HepG2 (cell line): ENCODE data around the gene ADAMTS2. TPM values are rescaled to one million over a fixed set of nuclear protein-coding genes. Genes with fewer than 3 reads are reported as not detected.

ENCODE experiments used
- AKAP8 ChIP-seq: sonication (generic); formaldehyde crosslinking; IDR thresholded peaks from 2 replicates; pipeline ENCODE4 v1.5.1; 2020; ENCODE audit warnings: mild to moderate bottlenecking, missing genetic modification reagents
- CREM ChIP-seq, 2 experiments: sonication (generic) in 1 of 2; formaldehyde crosslinking in 1 of 2; IDR thresholded peaks; 2 replicates each; pipeline versions ENCODE4 v1.4.0 to v1.6.1; 2016 to 2020; ENCODE audit warnings: antibody characterized with exemption in 1 of 2, mild to moderate bottlenecking in 1 of 2, missing genetic modification reagents in 1 of 2
- GATAD1 ChIP-seq: IDR thresholded peaks from 2 replicates; pipeline ENCODE4 v1.6.1; 2016; ENCODE audit warnings: missing genetic modification reagents, missing compliant biosample characterization
- HNRNPUL1 ChIP-seq: fragments of 200-400 bp; formaldehyde crosslinking; IDR thresholded peaks from 2 replicates; pipeline ENCODE4 v1.6.1; 2017; ENCODE audit warnings: low read depth, mild to moderate bottlenecking, low read length, moderate library complexity
- KLF13 ChIP-seq: sonication (generic); formaldehyde crosslinking; IDR thresholded peaks from 2 replicates; pipeline ENCODE4 v1.4.0; 2020; ENCODE audit warnings: mild to moderate bottlenecking, missing genetic modification reagents
- MZF1 ChIP-seq: sonication (generic); formaldehyde crosslinking; IDR thresholded peaks from 2 replicates; pipeline ENCODE4 v1.8.1; 2023; ENCODE audit warnings: mild to moderate bottlenecking, missing genetic modification reagents, borderline replicate concordance
- NBN ChIP-seq: fragments of 450-650 bp; conservative IDR thresholded peaks from 2 replicates; pipeline ENCODE4 v1.6.1; 2017
- SIX4 ChIP-seq: sonication (generic); formaldehyde crosslinking; IDR thresholded peaks from 2 replicates; pipeline ENCODE4 v1.4.0; 2020; ENCODE audit warnings: missing genetic modification reagents
- TBP ChIP-seq: sonication (generic); formaldehyde crosslinking; IDR thresholded peaks from 2 replicates; pipeline ENCODE4 v1.5.0; 2020; ENCODE audit warnings: missing genetic modification reagents
- ZBTB38 ChIP-seq: sonication (generic); formaldehyde crosslinking; IDR thresholded peaks from 2 replicates; pipeline ENCODE4 v1.5.1; 2020; ENCODE audit warnings: mild to moderate bottlenecking, missing genetic modification reagents
- ZMYM4 ChIP-seq: sonication (generic); formaldehyde crosslinking; IDR thresholded peaks from 2 replicates; pipeline ENCODE4 v1.8.1; 2023; ENCODE audit warnings: mild to moderate bottlenecking, missing genetic modification reagents
- ZNF101 ChIP-seq: sonication (generic); formaldehyde crosslinking; IDR thresholded peaks from 2 replicates; pipeline ENCODE4 v1.4.0; 2020; ENCODE audit warnings: mild to moderate bottlenecking, low read depth, missing genetic modification reagents, borderline replicate concordance
- ZNF136 ChIP-seq: sonication (generic); formaldehyde crosslinking; IDR thresholded peaks from 2 replicates; pipeline ENCODE4 v1.8.1; 2022; ENCODE audit warnings: low read depth, mild to moderate bottlenecking, moderate library complexity, missing genetic modification reagents
- ZNF326 ChIP-seq: sonication (generic); formaldehyde crosslinking; IDR thresholded peaks from 2 replicates; pipeline ENCODE4 v1.4.0; 2020; ENCODE audit warnings: missing genetic modification reagents, borderline replicate concordance
- ZNF564 ChIP-seq: sonication (generic); formaldehyde crosslinking; IDR thresholded peaks from 2 replicates; pipeline ENCODE4 v1.8.1; 2023; ENCODE audit warnings: mild to moderate bottlenecking, missing genetic modification reagents
- ZNF724P ChIP-seq: sonication (generic); formaldehyde crosslinking; IDR thresholded peaks from 2 replicates; pipeline ENCODE4 v1.8.0; 2022; ENCODE audit warnings: missing genetic modification reagents, borderline replicate concordance
- polyA plus RNA-seq, 8 experiments: library from polyadenylated mRNA; depleted of rRNA in 3 of 8; stranded (reverse) in 7 of 8; unstranded in 1 of 8; fragments of >200 nt; fragmentation: Illumina TruSeq in 4 of 8; extraction: Trizol in 4 of 8; gene quantifications; 2 replicates each; pipeline versions ENCODE4 v1.2.1 to v1.2.3, GENCODE V29; 2011 to 2016; ENCODE audit warnings: low read depth in 4 of 8, missing spikeins in 1 of 8, mixed read lengths in 1 of 8; ENCODE audit not compliant: insufficient read depth in 1 of 8
- total RNA-seq, 5 experiments: library from RNA; depleted of rRNA; stranded (reverse); fragments of >200 nt; fragmentation: Illumina TruSeq; extraction: Trizol; gene quantifications; 2 replicates each; pipeline ENCODE4 v1.2.3, GENCODE V29; 2016; ENCODE audit warnings: low read depth in 1 of 5
- TF ChIP-seq, protein P1 (sequence below): sonication (generic); formaldehyde crosslinking; IDR thresholded peaks from 2 replicates; pipeline ENCODE4 v1.4.0; 2020; ENCODE audit warnings: low read depth, missing genetic modification reagents
- TF ChIP-seq, protein P2 (sequence below): sonication (generic); formaldehyde crosslinking; IDR thresholded peaks from 2 replicates; pipeline ENCODE4 v1.5.1; 2020; ENCODE audit warnings: mild to moderate bottlenecking, missing genetic modification reagents, moderate library complexity
- TF ChIP-seq, protein P3 (sequence below): sonication (generic); formaldehyde crosslinking; IDR thresholded peaks from 2 replicates; pipeline ENCODE4 v1.8.0; 2022; ENCODE audit warnings: mild to moderate bottlenecking, missing genetic modification reagents, moderate library complexity
- TF ChIP-seq, protein P4 (sequence below): sonication (generic); formaldehyde crosslinking; IDR thresholded peaks from 2 replicates; pipeline ENCODE4 v1.5.1; 2020; ENCODE audit warnings: missing genetic modification reagents, mild to moderate bottlenecking, borderline replicate concordance

The ADAMTS2 gene
- total and polyA plus RNA-seq, 2 of the 13 experiments (the other 11 are each of a cell fraction or from before 2014, with no cell fraction given), result 0.24 to 3.5 TPM

DNA sequence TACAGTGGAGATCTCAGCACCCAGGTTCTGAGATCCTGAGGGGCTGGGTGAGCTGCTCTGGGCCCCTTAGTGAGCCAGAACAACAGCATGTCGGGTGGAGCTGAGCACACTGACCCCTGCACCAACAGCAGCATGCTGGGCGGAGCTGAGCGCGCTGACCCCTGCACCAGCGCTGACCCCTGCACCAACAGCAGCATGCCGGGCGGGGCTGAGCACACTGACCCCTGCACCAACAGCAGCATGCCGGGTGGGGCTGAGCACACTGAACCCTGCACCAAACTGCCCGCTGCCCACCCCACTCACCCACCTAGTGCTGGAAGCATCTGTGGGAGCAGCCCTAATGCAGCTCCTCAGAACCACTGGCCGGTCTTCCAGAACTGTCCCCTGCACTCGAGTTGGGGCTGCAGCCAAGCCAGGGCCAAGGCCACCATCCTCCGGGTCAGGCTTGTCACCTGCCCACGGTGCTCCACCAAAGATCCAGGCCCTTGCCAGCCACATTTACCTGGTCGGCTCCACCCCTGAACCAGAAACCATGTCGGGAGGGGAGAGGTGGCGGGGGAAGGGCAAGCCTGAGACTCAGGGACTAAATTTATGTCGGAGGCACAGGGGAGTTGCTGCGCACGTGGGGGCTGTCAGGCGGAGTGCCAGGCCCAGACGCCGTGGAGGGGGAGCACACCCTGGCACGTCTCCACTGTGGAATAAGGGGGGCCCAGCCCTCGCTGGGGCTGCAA, 80.3 kb downstream of the ADAMTS2 start (continued):
- TF ChIP-seq, protein P1, sequence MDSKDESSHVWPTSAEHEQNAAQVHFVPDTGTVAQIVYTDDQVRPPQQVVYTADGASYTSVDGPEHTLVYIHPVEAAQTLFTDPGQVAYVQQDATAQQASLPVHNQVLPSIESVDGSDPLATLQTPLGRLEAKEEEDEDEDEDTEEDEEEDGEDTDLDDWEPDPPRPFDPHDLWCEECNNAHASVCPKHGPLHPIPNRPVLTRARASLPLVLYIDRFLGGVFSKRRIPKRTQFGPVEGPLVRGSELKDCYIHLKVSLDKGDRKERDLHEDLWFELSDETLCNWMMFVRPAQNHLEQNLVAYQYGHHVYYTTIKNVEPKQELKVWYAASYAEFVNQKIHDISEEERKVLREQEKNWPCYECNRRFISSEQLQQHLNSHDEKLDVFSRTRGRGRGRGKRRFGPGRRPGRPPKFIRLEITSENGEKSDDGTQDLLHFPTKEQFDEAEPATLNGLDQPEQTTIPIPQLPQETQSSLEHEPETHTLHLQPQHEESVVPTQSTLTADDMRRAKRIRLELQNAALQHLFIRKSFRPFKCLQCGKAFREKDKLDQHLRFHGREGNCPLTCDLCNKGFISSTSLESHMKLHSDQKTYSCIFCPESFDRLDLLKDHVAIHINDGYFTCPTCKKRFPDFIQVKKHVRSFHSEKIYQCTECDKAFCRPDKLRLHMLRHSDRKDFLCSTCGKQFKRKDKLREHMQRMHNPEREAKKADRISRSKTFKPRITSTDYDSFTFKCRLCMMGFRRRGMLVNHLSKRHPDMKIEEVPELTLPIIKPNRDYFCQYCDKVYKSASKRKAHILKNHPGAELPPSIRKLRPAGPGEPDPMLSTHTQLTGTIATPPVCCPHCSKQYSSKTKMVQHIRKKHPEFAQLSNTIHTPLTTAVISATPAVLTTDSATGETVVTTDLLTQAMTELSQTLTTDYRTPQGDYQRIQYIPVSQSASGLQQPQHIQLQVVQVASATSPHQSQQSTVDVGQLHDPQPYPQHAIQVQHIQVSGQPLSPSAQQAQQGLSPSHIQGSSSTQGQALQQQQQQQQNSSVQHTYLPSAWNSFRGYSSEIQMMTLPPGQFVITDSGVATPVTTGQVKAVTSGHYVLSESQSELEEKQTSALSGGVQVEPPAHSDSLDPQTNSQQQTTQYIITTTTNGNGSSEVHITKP (CRISPR knock-in tag), result no peak
- TF ChIP-seq CREM (IDR thresholded peaks at IDR 0.05) (no peak), CREM (CRISPR knock-in tag; IDR thresholded peaks at IDR 0.05) (no peak), TBP (CRISPR knock-in tag) (no peak), ZNF101 (no peak), ZBTB38 (0 out of 2 replicates have a peak, but pooled peaks have one; percentile 72), SIX4 (CRISPR knock-in tag) (no peak), ZNF564 (CRISPR knock-in tag) (peak; percentile 67; the same call in 1 of the 2 replicates), AKAP8 (CRISPR knock-in tag) (0 out of 2 replicates have a peak, but pooled peaks have one; percentile 73), ZMYM4 (CRISPR knock-in tag) (no peak), KLF13 (CRISPR knock-in tag) (no peak), ZNF326 (CRISPR knock-in tag) (no peak), HNRNPUL1 (no peak), ZNF724P (no peak), GATAD1 (0 out of 2 replicates have a peak, but pooled peaks have one; percentile 23), ZNF136 (CRISPR knock-in tag) (0 out of 2 replicates have a peak, but pooled peaks have one; percentile 31), MZF1 (CRISPR knock-in tag) (no peak), NBN (no peak)
- TF ChIP-seq, protein P2, sequence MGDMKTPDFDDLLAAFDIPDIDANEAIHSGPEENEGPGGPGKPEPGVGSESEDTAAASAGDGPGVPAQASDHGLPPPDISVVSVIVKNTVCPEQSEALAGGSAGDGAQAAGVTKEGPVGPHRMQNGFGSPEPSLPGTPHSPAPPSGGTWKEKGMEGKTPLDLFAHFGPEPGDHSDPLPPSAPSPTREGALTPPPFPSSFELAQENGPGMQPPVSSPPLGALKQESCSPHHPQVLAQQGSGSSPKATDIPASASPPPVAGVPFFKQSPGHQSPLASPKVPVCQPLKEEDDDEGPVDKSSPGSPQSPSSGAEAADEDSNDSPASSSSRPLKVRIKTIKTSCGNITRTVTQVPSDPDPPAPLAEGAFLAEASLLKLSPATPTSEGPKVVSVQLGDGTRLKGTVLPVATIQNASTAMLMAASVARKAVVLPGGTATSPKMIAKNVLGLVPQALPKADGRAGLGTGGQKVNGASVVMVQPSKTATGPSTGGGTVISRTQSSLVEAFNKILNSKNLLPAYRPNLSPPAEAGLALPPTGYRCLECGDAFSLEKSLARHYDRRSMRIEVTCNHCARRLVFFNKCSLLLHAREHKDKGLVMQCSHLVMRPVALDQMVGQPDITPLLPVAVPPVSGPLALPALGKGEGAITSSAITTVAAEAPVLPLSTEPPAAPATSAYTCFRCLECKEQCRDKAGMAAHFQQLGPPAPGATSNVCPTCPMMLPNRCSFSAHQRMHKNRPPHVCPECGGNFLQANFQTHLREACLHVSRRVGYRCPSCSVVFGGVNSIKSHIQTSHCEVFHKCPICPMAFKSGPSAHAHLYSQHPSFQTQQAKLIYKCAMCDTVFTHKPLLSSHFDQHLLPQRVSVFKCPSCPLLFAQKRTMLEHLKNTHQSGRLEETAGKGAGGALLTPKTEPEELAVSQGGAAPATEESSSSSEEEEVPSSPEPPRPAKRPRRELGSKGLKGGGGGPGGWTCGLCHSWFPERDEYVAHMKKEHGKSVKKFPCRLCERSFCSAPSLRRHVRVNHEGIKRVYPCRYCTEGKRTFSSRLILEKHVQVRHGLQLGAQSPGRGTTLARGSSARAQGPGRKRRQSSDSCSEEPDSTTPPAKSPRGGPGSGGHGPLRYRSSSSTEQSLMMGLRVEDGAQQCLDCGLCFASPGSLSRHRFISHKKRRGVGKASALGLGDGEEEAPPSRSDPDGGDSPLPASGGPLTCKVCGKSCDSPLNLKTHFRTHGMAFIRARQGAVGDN (CRISPR knock-in tag), result peak; percentile 89
- TF ChIP-seq, protein P3, sequence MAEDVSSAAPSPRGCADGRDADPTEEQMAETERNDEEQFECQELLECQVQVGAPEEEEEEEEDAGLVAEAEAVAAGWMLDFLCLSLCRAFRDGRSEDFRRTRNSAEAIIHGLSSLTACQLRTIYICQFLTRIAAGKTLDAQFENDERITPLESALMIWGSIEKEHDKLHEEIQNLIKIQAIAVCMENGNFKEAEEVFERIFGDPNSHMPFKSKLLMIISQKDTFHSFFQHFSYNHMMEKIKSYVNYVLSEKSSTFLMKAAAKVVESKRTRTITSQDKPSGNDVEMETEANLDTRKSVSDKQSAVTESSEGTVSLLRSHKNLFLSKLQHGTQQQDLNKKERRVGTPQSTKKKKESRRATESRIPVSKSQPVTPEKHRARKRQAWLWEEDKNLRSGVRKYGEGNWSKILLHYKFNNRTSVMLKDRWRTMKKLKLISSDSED (CRISPR knock-in tag), result no peak
- TF ChIP-seq, protein P4, sequence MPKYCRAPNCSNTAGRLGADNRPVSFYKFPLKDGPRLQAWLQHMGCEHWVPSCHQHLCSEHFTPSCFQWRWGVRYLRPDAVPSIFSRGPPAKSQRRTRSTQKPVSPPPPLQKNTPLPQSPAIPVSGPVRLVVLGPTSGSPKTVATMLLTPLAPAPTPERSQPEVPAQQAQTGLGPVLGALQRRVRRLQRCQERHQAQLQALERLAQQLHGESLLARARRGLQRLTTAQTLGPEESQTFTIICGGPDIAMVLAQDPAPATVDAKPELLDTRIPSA (CRISPR knock-in tag), result peak; percentile 70; the same call in 1 of the 2 replicates
